AG09309 (cell line): ENCODE data around the gene DOHH.

Experiments used
- DNase-seq: peaks from one replicate; pipeline ENCODE4 v3.0.0-alpha.2; 2010; ENCODE audit warnings: low read depth
- H3K4me3 ChIP-seq: 2 replicates; pipeline ENCODE4 v1.5.1; 2011; ENCODE audit warnings: mild to moderate bottlenecking, low read depth, low read length, moderate library complexity; ENCODE audit not compliant: control insufficient read depth
- TF ChIP-seq, protein P1 (sequence below): IDR thresholded peaks from 2 replicates; pipeline ENCODE4 v1.5.1; 2011; ENCODE audit warnings: mild to moderate bottlenecking, low read depth, low read length, inconsistent platforms; ENCODE audit not compliant: insufficient read depth, control insufficient read depth; ENCODE audit errors: missing control alignments

Gene DOHH

GRCh38 chr19:3499738-3500428, 591 bp downstream of the DOHH start:
- no peak for DNase-seq
- peak overlapping the region; percentile 86 for H3K4me3 ChIP-seq
- TF ChIP-seq, protein P1, sequence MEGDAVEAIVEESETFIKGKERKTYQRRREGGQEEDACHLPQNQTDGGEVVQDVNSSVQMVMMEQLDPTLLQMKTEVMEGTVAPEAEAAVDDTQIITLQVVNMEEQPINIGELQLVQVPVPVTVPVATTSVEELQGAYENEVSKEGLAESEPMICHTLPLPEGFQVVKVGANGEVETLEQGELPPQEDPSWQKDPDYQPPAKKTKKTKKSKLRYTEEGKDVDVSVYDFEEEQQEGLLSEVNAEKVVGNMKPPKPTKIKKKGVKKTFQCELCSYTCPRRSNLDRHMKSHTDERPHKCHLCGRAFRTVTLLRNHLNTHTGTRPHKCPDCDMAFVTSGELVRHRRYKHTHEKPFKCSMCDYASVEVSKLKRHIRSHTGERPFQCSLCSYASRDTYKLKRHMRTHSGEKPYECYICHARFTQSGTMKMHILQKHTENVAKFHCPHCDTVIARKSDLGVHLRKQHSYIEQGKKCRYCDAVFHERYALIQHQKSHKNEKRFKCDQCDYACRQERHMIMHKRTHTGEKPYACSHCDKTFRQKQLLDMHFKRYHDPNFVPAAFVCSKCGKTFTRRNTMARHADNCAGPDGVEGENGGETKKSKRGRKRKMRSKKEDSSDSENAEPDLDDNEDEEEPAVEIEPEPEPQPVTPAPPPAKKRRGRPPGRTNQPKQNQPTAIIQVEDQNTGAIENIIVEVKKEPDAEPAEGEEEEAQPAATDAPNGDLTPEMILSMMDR: no peak

DNA sequence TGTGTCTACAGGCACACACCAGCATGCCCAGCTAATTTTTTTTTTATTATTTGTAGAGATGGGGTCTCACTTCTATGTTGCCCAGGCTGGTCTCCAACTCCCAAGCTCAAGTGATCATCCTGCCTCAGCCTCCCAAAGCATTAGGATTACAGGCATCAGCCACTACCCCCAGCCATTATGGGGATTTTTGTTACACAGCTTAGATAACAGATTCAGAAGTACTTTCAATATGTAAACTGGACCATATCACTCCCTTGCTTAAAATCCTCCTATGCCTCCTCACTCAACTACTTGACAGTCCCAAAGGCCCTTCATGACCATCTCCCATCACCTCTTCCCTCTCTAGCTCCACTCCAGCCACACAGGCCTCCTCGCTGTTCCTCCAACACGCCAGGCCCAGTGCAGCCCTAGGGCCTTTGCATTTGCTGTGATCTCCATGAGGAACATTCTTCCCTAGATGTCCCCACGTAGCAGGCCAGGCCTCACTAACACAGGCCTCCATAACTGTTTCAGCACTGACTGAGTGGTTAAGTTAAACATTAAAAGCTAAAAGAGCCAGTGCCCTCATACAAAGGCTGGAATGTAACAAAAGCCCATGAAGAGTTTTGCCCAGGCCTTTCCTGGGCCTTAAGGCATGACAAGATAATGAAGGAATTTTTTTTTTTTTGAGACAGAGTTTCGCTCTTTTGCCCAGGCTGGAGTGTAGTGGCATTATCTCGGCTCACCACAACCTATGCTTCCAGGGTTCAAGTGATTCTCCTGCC, 2.5 kb downstream of the DOHH start:
- no peak overlapping the region for H3K4me3 ChIP-seq
- no peak for DNase-seq
- TF ChIP-seq, protein P1: no peak

DNA sequence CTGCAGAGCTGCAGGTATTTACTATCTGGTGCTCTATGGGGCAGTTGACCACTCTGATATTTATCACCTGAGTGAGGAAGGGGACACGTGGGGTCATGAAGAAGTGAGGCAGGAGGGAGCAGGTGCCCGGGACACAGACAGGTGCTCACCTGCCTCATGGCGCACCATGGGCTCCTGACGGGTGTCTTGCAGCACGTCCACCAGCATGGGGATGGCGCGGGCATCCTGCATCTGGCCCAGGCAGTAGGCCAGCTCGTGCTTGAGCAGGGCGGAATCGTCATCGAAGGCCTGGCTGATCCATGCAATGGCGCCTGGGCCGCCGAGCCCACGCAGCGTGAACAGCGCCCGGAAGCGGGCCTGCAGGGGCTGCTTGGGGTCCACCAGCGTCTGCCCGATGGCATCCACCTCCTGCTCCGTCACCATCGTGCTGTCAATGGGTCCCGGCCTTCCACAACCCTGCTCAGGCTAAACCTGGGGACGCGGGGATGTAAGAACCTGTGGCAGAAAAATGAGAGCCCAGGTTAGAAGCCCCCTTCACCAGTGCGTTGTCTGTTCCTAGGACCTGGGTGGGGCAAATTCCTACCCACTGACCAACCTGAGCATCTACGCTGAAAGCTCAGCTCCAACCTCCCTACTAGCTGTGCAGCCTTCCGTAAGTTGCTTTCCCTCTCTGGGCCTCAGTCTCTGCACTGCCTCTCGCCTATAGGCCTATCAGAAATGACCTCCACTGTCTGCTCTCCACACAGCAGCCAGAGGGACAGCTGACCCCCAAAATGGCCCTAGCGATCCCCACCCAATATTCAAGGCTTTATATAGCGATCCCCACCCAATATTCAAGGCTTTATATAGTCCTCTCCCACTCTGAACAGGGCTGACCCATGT, 3.8 kb downstream of the DOHH start:
- H3K4me3 ChIP-seq: no peak overlapping the region
- TF ChIP-seq, protein P1: no peak
- no peak for DNase-seq

GRCh38 chr19:3494559-3494958, 5.9 kb downstream of the DOHH start:
- TF ChIP-seq, protein P1: no peak

GRCh38 chr19:3494051-3494450, 6.4 kb downstream of the DOHH start:
- H3K4me3 ChIP-seq: no peak overlapping the region
- TF ChIP-seq, protein P1: no peak
- DNase-seq: no peak

More at GRCh38 chr19:3494559-3494958, 5.9 kb downstream of the DOHH start:
- DNase-seq: no peak
- H3K4me3 ChIP-seq: no peak overlapping the region

- DNase-seq: no peak
- no peak overlapping the region for H3K4me3 ChIP-seq
- TF ChIP-seq, protein P1: no peak
Measured at GRCh38 chr19:3493651-3494050, 6.8 kb downstream of the DOHH start.
